Neural cell (in vitro differentiated cells): ENCODE results near the gene MLLT3. TPM values are rescaled to one million over a fixed set of nuclear protein-coding genes. Genes with fewer than 3 reads are reported as not detected.

Source experiments
- H2AFZ ChIP-seq: fragments of 200-600, 300-800 bp; sonication (generic), shearing (Covaris generic); 2 replicates; pipeline ENCODE4 v1.6.0; 2014; ENCODE audit warnings: low read depth, mild to moderate bottlenecking, antibody characterized with exemption, low read length, moderate library complexity
- H3F3A ChIP-seq: fragments of 200-600 bp; shearing (Covaris generic); 2 replicates; pipeline ENCODE4 v1.6.1; 2016; ENCODE audit warnings: mild to moderate bottlenecking, moderate library complexity, mixed read lengths, antibody characterized with exemption, low read length; ENCODE audit not compliant: insufficient read depth, poor library complexity, severe bottlenecking
- H3K27ac ChIP-seq: fragments of 200-600, 300-800 bp; sonication (generic), shearing (Covaris generic); 2 replicates; pipeline ENCODE4 v1.5.1; 2014; ENCODE audit warnings: mild to moderate bottlenecking, low read length, moderate library complexity
- H3K27me3 ChIP-seq: fragments of 300-800, 200-600 bp; sonication (generic), shearing (Covaris generic); 2 replicates; pipeline ENCODE4 v1.6.0; 2014; ENCODE audit warnings: mild to moderate bottlenecking, low read depth, low read length, moderate library complexity; ENCODE audit not compliant: insufficient read depth
- H3K36me3 ChIP-seq: fragments of 300-800, 200-600 bp; sonication (generic), shearing (Covaris generic); 2 replicates; pipeline ENCODE4 v1.5.1; 2014; ENCODE audit warnings: mild to moderate bottlenecking, antibody characterized with exemption, low read length, moderate library complexity; ENCODE audit not compliant: insufficient read depth
- H3K4me2 ChIP-seq: fragments of 300-800, 200-600 bp; sonication (generic), shearing (Covaris generic); 2 replicates; pipeline ENCODE4 v1.6.0; 2014; ENCODE audit warnings: mild to moderate bottlenecking, low read length
- H3K4me3 ChIP-seq: fragments of 300-800, 200-600 bp; sonication (generic), shearing (Covaris generic); 2 replicates; pipeline ENCODE4 v1.5.1; 2014; ENCODE audit warnings: mild to moderate bottlenecking, low read length, moderate library complexity
- H3K79me2 ChIP-seq: fragments of 200-600 bp; shearing (Covaris generic); replicated peaks from 2 replicates; pipeline ENCODE4 v1.6.0; 2014; ENCODE audit warnings: mild to moderate bottlenecking, low read length, moderate library complexity; ENCODE audit not compliant: insufficient read depth
- H3K9ac ChIP-seq: fragments of 300-800, 200-600 bp; sonication (generic), shearing (Covaris generic); 2 replicates; pipeline ENCODE4 v1.6.1; 2016; ENCODE audit warnings: mild to moderate bottlenecking, low read length, mixed read lengths
- H3K9me2 ChIP-seq: fragments of 200-600 bp; shearing (Covaris generic); 2 replicates; pipeline ENCODE4 v1.6.1; 2016; ENCODE audit warnings: mild to moderate bottlenecking, low read length, mixed read lengths; ENCODE audit not compliant: insufficient read depth
- H3K9me3 ChIP-seq: fragments of 200-600, 300-800 bp; sonication (generic), shearing (Covaris generic); 2 replicates; pipeline ENCODE4 v1.6.1; 2016; ENCODE audit warnings: mild to moderate bottlenecking, mixed run types, low read length, moderate library complexity, mixed read lengths
- H4K20me1 ChIP-seq: fragments of 200-600 bp; shearing (Covaris generic); 2 replicates; pipeline ENCODE4 v1.6.1; 2016; ENCODE audit warnings: mild to moderate bottlenecking, mixed run types; ENCODE audit not compliant: insufficient read depth
- CTCF ChIP-seq: fragments of 450-650 bp; IDR thresholded peaks from 2 replicates; pipeline ENCODE4 v1.5.1; 2014; ENCODE audit warnings: antibody characterized with exemption, mild to moderate bottlenecking, moderate library complexity; ENCODE audit not compliant: poor library complexity, severe bottlenecking
- EP300 ChIP-seq: fragments of 450-650 bp; conservative IDR thresholded peaks from 2 replicates; pipeline ENCODE4 v1.6.1; 2014; ENCODE audit warnings: antibody characterized with exemption, mild to moderate bottlenecking, moderate library complexity; ENCODE audit not compliant: poor library complexity, severe bottlenecking
- EZH2 ChIP-seq: fragments of 200-600, 300-800 bp; shearing (Covaris generic), sonication (generic); IDR thresholded peaks from 2 replicates; pipeline ENCODE4 v1.6.1; 2014; ENCODE audit warnings: antibody characterized with exemption, low read length, borderline replicate concordance, mild to moderate bottlenecking; ENCODE audit not compliant: insufficient read depth, poor library complexity, severe bottlenecking
- MXI1 ChIP-seq: fragments of 450-650 bp; conservative IDR thresholded peaks from 2 replicates; pipeline ENCODE4 v1.6.1; 2014; ENCODE audit warnings: antibody characterized with exemption, mild to moderate bottlenecking; ENCODE audit not compliant: poor library complexity, severe bottlenecking
- POLR2AphosphoS5 ChIP-seq: IDR thresholded peaks from 2 replicates; pipeline ENCODE4 v1.6.1; 2012
- RAD21 ChIP-seq: fragments of 450-650 bp; conservative IDR thresholded peaks from 2 replicates; pipeline ENCODE4 v1.6.1; 2014; ENCODE audit warnings: antibody characterized with exemption, mild to moderate bottlenecking, moderate library complexity
- REST ChIP-seq: IDR thresholded peaks from 2 replicates; pipeline ENCODE4 v1.6.1; 2012; ENCODE audit warnings: borderline replicate concordance
- SMC3 ChIP-seq: fragments of 450-650 bp; conservative IDR thresholded peaks from 2 replicates; pipeline ENCODE4 v1.6.1; 2014; ENCODE audit warnings: antibody characterized with exemption, mild to moderate bottlenecking, moderate library complexity; ENCODE audit not compliant: poor library complexity
- TAF1 ChIP-seq: IDR thresholded peaks from 2 replicates; pipeline ENCODE4 v1.6.1; 2012; ENCODE audit warnings: low read depth
- polyA plus RNA-seq: library from polyadenylated mRNA; depleted of rRNA; stranded (reverse); fragments of >200 nt; gene quantifications from 2 replicates; pipeline ENCODE4 v1.2.3, GENCODE V29; 2014

The MLLT3 gene
- polyA plus RNA-seq, 1 donor from 2014 or later = 61.5 TPM

- no peak for TF ChIP-seq TAF1
- Histone ChIP-seq H3K9ac (no peak overlapping the region), H3K9me2 (no peaks in the 10 kb centered on the region), H3K4me3 (no peak overlapping the region), H2AFZ (no peak overlapping the region), H3K9me3 (no peaks in the 10 kb centered on the region), H3F3A (no peaks in the 10 kb centered on the region), H3K27me3 (no peaks in the 10 kb centered on the region), H3K36me3 (no peaks in the 10 kb centered on the region), H3K79me2 (peaks cover 47% of the 10 kb centered on the region), H4K20me1 (peaks cover 16% of the 10 kb centered on the region), H3K27ac (no peak overlapping the region), H3K4me2 (no peak overlapping the region)
These were observed 65.0 kb downstream of the MLLT3 start for GRCh38 chr9:20557285-20557684.

- no peak overlapping the region for H3K4me2 ChIP-seq
- peaks cover 17% of the 10 kb centered on the region for H4K20me1 ChIP-seq
- H3K9me2 ChIP-seq = no peaks in the 10 kb centered on the region
- H3K27ac ChIP-seq = no peak overlapping the region
- no peaks in the 10 kb centered on the region for H3K9me3 ChIP-seq
- TF ChIP-seq POLR2AphosphoS5 (no peak), MXI1 (no peak), EP300 (no peak), RAD21 (no peak), EZH2 (no peak), CTCF (no peak), REST (no peak), TAF1 (no peak), SMC3 (no peak)
- H3K9ac ChIP-seq = no peak overlapping the region
- peaks cover 46% of the 10 kb centered on the region for H3K79me2 ChIP-seq
- no peaks in the 10 kb centered on the region for H3K36me3 ChIP-seq
- no peaks in the 10 kb centered on the region for H3F3A ChIP-seq
- H3K27me3 ChIP-seq = no peaks in the 10 kb centered on the region
- no peak overlapping the region for H3K4me3 ChIP-seq
- H2AFZ ChIP-seq = no peak overlapping the region
These were observed 68.6 kb downstream of the MLLT3 start for GRCh38 chr9:20553558-20554149.
